Measurements from ENCODE around the gene NSD1. TPM values are rescaled to one million over a fixed set of nuclear protein-coding genes. Genes with fewer than 3 reads are reported as not detected.

The NSD1 gene
- total RNA-seq, 1 donor = 53.2 TPM

- H2AFZ ChIP-seq (ENCODE audit: low read length) = no peak overlapping the region
- no peaks in the 10 kb centered on the region for H3K9me3 ChIP-seq (ENCODE audit: low read depth, low read length)
- no peaks in the 10 kb centered on the region for H3K27me3 ChIP-seq (ENCODE audit: insufficient read depth, low read length)
- H3K36me3 ChIP-seq (ENCODE audit: insufficient read depth, low read length) = peaks cover 14% of the 10 kb centered on the region
- peaks cover 83% of the 10 kb centered on the region for H3K79me2 ChIP-seq (ENCODE audit: insufficient read depth, low read length)
- H4K20me1 ChIP-seq (ENCODE audit: insufficient read depth, low read length) = peaks cover 10% of the 10 kb centered on the region
- no peak overlapping the region for H3K4me2 ChIP-seq (ENCODE audit: insufficient read depth, low read length)
- no peak for DNase-seq (ENCODE audit: insufficient read length, low spot score, missing footprints)
- TF ChIP-seq CTCF (IDR thresholded peaks at IDR 0.05; ENCODE audit: extremely low read depth, low read depth, low read length) = no peak
- H3K4me3 ChIP-seq (ENCODE audit: insufficient read depth, low read length) = no peak overlapping the region
- H3K27ac ChIP-seq (ENCODE audit: low read depth, low read length) = no peak overlapping the region
- H3K4me1 ChIP-seq (ENCODE audit: insufficient read depth, low read length) = peaks cover 13% of the 10 kb centered on the region
These were observed 213.2 kb downstream of the NSD1 start for GRCh38 chr5:177346820-177347219.

DNA sequence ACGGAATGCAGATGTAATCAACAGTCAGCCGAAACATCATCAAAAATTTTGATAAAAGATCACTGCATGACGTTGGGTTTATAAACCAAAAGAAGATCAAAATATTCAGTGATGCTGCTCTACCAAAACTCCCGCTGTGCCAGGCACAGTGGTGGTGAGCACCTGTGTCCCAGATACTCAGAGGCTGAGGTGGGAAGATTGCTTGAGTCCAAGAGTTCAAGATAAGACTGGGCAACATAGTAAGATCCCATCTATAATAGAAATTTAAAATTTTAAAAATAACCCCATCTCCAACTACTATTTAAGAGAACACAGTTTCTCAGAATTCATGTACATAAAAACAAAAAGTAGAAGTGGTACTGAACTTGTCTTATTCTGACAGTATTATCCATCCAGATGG, 214.1 kb downstream of the NSD1 start:
- H3K4me3 ChIP-seq (ENCODE audit: insufficient read depth, low read length) = no peak overlapping the region
- H3K4me2 ChIP-seq (ENCODE audit: insufficient read depth, low read length) = no peak overlapping the region
- peaks cover 10% of the 10 kb centered on the region for H4K20me1 ChIP-seq (ENCODE audit: insufficient read depth, low read length)
- H3K9me3 ChIP-seq (ENCODE audit: low read depth, low read length) = no peaks in the 10 kb centered on the region
- peaks cover 14% of the 10 kb centered on the region for H3K36me3 ChIP-seq (ENCODE audit: insufficient read depth, low read length)
- no peak for DNase-seq (ENCODE audit: insufficient read length, low spot score, missing footprints)
- no peak overlapping the region for H3K27ac ChIP-seq (ENCODE audit: low read depth, low read length)
- no peaks in the 10 kb centered on the region for H3K27me3 ChIP-seq (ENCODE audit: insufficient read depth, low read length)
- H3K4me1 ChIP-seq (ENCODE audit: insufficient read depth, low read length) = peaks cover 15% of the 10 kb centered on the region
- H2AFZ ChIP-seq (ENCODE audit: low read length) = no peak overlapping the region
- no peak for TF ChIP-seq CTCF (IDR thresholded peaks at IDR 0.05; ENCODE audit: extremely low read depth, low read depth, low read length)
- peaks cover 77% of the 10 kb centered on the region for H3K79me2 ChIP-seq (ENCODE audit: insufficient read depth, low read length)

GRCh38 chr5:177349362-177349647, 215.7 kb downstream of the NSD1 start:
- Histone ChIP-seq H2AFZ (ENCODE audit: low read length) (no peak overlapping the region), H3K36me3 (ENCODE audit: insufficient read depth, low read length) (peaks cover 6% of the 10 kb centered on the region), H3K4me2 (ENCODE audit: insufficient read depth, low read length) (no peak overlapping the region), H3K27ac (ENCODE audit: low read depth, low read length) (no peak overlapping the region), H3K9me3 (ENCODE audit: low read depth, low read length) (no peaks in the 10 kb centered on the region), H3K4me1 (ENCODE audit: insufficient read depth, low read length) (peaks cover 15% of the 10 kb centered on the region), H3K4me3 (ENCODE audit: insufficient read depth, low read length) (no peak overlapping the region), H3K27me3 (ENCODE audit: insufficient read depth, low read length) (no peaks in the 10 kb centered on the region), H3K79me2 (ENCODE audit: insufficient read depth, low read length) (peaks cover 65% of the 10 kb centered on the region), H4K20me1 (ENCODE audit: insufficient read depth, low read length) (peaks cover 10% of the 10 kb centered on the region)
- DNase-seq (ENCODE audit: insufficient read length, low spot score, missing footprints) = no peak
- no peak for TF ChIP-seq CTCF (IDR thresholded peaks at IDR 0.05; ENCODE audit: extremely low read depth, low read depth, low read length)

DNA sequence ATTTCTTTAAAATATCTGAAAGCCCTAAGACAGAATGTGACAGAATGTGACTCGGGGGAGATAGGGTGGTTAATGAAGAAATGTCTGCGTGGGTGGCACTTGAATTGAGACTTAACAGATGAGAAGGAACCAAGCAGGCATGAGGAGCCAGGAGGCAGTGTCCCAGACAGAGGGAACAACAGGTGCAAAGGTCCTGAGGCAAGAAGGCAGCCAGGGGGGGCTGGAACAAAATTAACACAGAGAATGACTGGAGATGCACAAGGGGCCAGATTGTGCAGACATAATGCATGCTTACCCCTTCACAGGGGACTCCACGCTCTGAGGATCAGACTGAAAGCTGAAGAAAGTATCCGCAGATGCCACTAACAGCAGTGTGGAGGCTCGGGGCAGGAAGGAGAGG, 216.2 kb downstream of the NSD1 start:
- no peaks in the 10 kb centered on the region for H3K27me3 ChIP-seq (ENCODE audit: insufficient read depth, low read length)
- peaks cover 15% of the 10 kb centered on the region for H3K4me1 ChIP-seq (ENCODE audit: insufficient read depth, low read length)
- H3K4me3 ChIP-seq (ENCODE audit: insufficient read depth, low read length) = no peak overlapping the region
- peak overlapping the region; percentile 86 for H3K4me2 ChIP-seq (ENCODE audit: insufficient read depth, low read length)
- DNase-seq (ENCODE audit: insufficient read length, low spot score, missing footprints) = peak; percentile 39
- H3K36me3 ChIP-seq (ENCODE audit: insufficient read depth, low read length) = peaks cover 6% of the 10 kb centered on the region
- H4K20me1 ChIP-seq (ENCODE audit: insufficient read depth, low read length) = peaks cover 10% of the 10 kb centered on the region
- TF ChIP-seq CTCF (IDR thresholded peaks at IDR 0.05; ENCODE audit: extremely low read depth, low read depth, low read length) = no peak
- no peak overlapping the region for H3K27ac ChIP-seq (ENCODE audit: low read depth, low read length)
- H3K79me2 ChIP-seq (ENCODE audit: insufficient read depth, low read length) = peaks cover 62% of the 10 kb centered on the region
- no peak overlapping the region for H2AFZ ChIP-seq (ENCODE audit: low read length)
- no peaks in the 10 kb centered on the region for H3K9me3 ChIP-seq (ENCODE audit: low read depth, low read length)

Other genes with a start within 250 kb of the NSD1 start
- under 0.01 and 1.8 TPM in 2 replicates for gene HK3, start 234.4 kb upstream of the NSD1 start, total RNA-seq
- 34.5 and 40.9 TPM in 2 replicates for gene UIMC1, start 127.0 kb upstream of the NSD1 start, total RNA-seq
- gene ZNF346, start 111.1 kb upstream of the NSD1 start, total RNA-seq = 18.3 and 19.2 TPM in 2 replicates
- 0.29 and 1.1 TPM in 2 replicates for gene FGFR4, start 46.9 kb upstream of the NSD1 start, total RNA-seq
- gene RAB24, start 169.9 kb downstream of the NSD1 start, total RNA-seq = 21.5 and 22.8 TPM in 2 replicates
- gene PRELID1, start 170.0 kb downstream of the NSD1 start, total RNA-seq = 69.5 and 82.2 TPM in 2 replicates
- 2.7 and 3.3 TPM in 2 replicates for gene MXD3, start 178.1 kb downstream of the NSD1 start, total RNA-seq
- gene LMAN2, start 217.9 kb downstream of the NSD1 start, total RNA-seq = 295 and 356 TPM in 2 replicates
- 7.4 and 9.4 TPM in 2 replicates for gene RGS14, start 224.2 kb downstream of the NSD1 start, total RNA-seq

All from osteoblast (primary cell).